ENCODE data around the gene GOLGB1.

GOLGB1 gene

GRCh38 chr3:121637922-121638321 is 111.6 kb downstream of the GOLGB1 start:
- DNase-seq, result peak; percentile 20 to 35 (median 28)

- no peak for DNase-seq
Observed at GRCh38 chr3:121630355-121630754, 119.2 kb downstream of the GOLGB1 start.

- no peak for DNase-seq
Observed at GRCh38 chr3:121629601-121630000, 119.9 kb downstream of the GOLGB1 start.

GRCh38 chr3:121627622-121628021 is 121.9 kb downstream of the GOLGB1 start:
- no peak for DNase-seq

GRCh38 chr3:121627211-121627610 is 122.3 kb downstream of the GOLGB1 start:
- no peak for DNase-seq

GRCh38 chr3:121626495-121626894 is 123.0 kb downstream of the GOLGB1 start:
- no peak for DNase-seq

- DNase-seq, result no peak
Observed at GRCh38 chr3:121624147-121624899, 125.2 kb downstream of the GOLGB1 start.

GRCh38 chr3:121621491-121621890 is 128.1 kb downstream of the GOLGB1 start:
- DNase-seq, result no peak

- no peak for DNase-seq
Observed at GRCh38 chr3:121619691-121620090, 129.8 kb downstream of the GOLGB1 start.
